Left renal pelvis (tissue), 4 donors: ENCODE data around the gene KRTAP15-1. TPM values are rescaled to one million over a fixed set of nuclear protein-coding genes. Genes with fewer than 3 reads are reported as not detected.

Experiments used
- DNase-seq, 4 donors: peaks; one replicate each; pipeline ENCODE4 v3.0.0-alpha.2; 2013; ENCODE audit warnings: low read depth in 4 of 4, low spot score in 3 of 4
- polyA plus RNA-seq, 4 donors: library from polyadenylated mRNA; unstranded; fragments of 120-200 nt; gene quantifications; one replicate each; pipeline ENCODE4 v1.2.1, GENCODE V29; 2013; ENCODE audit not compliant: insufficient read length in 4 of 4

The KRTAP15-1 gene
- polyA plus RNA-seq: not detected

- DNase-seq: no peak
Measured at GRCh38 chr21:30439975-30440374, at the start of gene KRTAP15-1. KRTAP15-1 (plus strand) TSS chr21:30440275; CDS start chr21:30440328, 53 bp downstream.

- no peak for DNase-seq
Measured at GRCh38 chr21:30391492-30392025, 48.5 kb upstream of the KRTAP15-1 start.

GRCh38 chr21:30395731-30396130 lies 44.3 kb upstream of the KRTAP15-1 start, which contains the start of gene KRTAP13-1:
KRTAP13-1 (plus strand) TSS chr21:30396031; CDS start chr21:30396087, 56 bp downstream.
- DNase-seq: no peak

GRCh38 chr21:30408782-30409494 lies 31.1 kb upstream of the KRTAP15-1 start:
- DNase-seq: peak in 2 of 4 donors; percentile 8 to 12

- DNase-seq: no peak
Measured at GRCh38 chr21:30415993-30416392, 24.1 kb upstream of the KRTAP15-1 start.

- DNase-seq: no peak
Measured at GRCh38 chr21:30425826-30426225, 14.2 kb upstream of the KRTAP15-1 start, which contains the start of gene KRTAP13-3. KRTAP13-3 (minus strand) TSS chr21:30425926; CDS start chr21:30425912, 14 bp downstream.

GRCh38 chr21:30426731-30427130 lies 13.3 kb upstream of the KRTAP15-1 start:
- DNase-seq: no peak

- DNase-seq: no peak
Measured at GRCh38 chr21:30430170-30430655, 9.9 kb upstream of the KRTAP15-1 start, which contains the start of gene KRTAP13-4. KRTAP13-4 (plus strand) TSS chr21:30430220; CDS start chr21:30430276, 56 bp downstream.

GRCh38 chr21:30434033-30434631 lies 5.9 kb upstream of the KRTAP15-1 start:
- DNase-seq: no peak

GRCh38 chr21:30437010-30437565 lies 3.0 kb upstream of the KRTAP15-1 start:
- no peak for DNase-seq

- DNase-seq: no peak
Measured at GRCh38 chr21:30443226-30443625, 3.2 kb downstream of the KRTAP15-1 start.

- DNase-seq: no peak
Measured at GRCh38 chr21:30444204-30444603, 4.1 kb downstream of the KRTAP15-1 start.

GRCh38 chr21:30447056-30447455 lies 7.0 kb downstream of the KRTAP15-1 start:
- peak in 1 of 4 donors; percentile 22 for DNase-seq

GRCh38 chr21:30448514-30448913 lies 8.4 kb downstream of the KRTAP15-1 start:
- no peak for DNase-seq

- no peak for DNase-seq
Measured at GRCh38 chr21:30463713-30464112, 23.6 kb downstream of the KRTAP15-1 start.

- peak in 3 of 4 donors; percentile 16 to 29 (median 20) for DNase-seq
Measured at GRCh38 chr21:30468900-30469714, 29.0 kb downstream of the KRTAP15-1 start.

GRCh38 chr21:30478004-30478403 lies 37.9 kb downstream of the KRTAP15-1 start:
- no peak for DNase-seq

GRCh38 chr21:30479259-30479658 lies 39.2 kb downstream of the KRTAP15-1 start:
- no peak for DNase-seq

- no peak for DNase-seq
Measured at GRCh38 chr21:30480145-30480544, 40.1 kb downstream of the KRTAP15-1 start, which contains the start of gene KRTAP19-1. KRTAP19-1 (minus strand) TSS chr21:30480367; CDS start chr21:30480317, 50 bp downstream.

GRCh38 chr21:30482130-30482529 lies 42.1 kb downstream of the KRTAP15-1 start:
- DNase-seq: no peak
